SK-N-MC (cell line): ENCODE results near the gene CRISPLD2.

Experiments used
- EZH2 ChIP-seq: fragments of 200-600 bp; sonication (generic); IDR thresholded peaks from one replicate; pipeline ENCODE4 v1.6.1; 2017; ENCODE audit warnings: antibody characterized with exemption
- POLR2AphosphoS5 ChIP-seq: IDR thresholded peaks from 2 replicates; pipeline ENCODE4 v1.6.1; 2012; ENCODE audit warnings: mild to moderate bottlenecking, low read depth, low read length, borderline replicate concordance

DNA sequence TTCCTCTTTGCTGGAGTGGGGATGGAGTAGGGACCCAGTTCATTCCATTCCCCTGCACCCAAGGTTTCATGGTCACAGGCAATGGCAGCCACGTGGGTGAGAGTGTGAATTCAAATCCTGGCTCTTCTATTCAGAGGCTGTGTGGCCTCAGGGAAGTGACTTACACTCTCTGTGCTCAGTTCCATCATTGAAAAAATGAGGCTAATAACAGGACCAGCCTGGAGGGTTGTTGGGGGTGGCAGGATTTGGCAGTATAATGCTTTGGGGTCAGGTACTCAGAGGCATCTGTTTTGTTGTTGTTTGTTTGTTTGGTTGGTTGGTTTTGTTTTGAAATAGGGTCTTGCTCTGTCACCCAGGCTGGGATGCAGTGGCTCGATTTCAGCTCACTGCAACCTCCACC, 2.2 kb upstream of the CRISPLD2 start:
- TF ChIP-seq EZH2, result no peak
- TF ChIP-seq POLR2AphosphoS5, result no peak
